Measurements from ENCODE around the gene LEKR1.
"Not testable (repeated sequence)": the region's sequence is repeated elsewhere in the genome, so short reads cannot be mapped to it uniquely, and the experiment has no call there.

Gene LEKR1

DNA sequence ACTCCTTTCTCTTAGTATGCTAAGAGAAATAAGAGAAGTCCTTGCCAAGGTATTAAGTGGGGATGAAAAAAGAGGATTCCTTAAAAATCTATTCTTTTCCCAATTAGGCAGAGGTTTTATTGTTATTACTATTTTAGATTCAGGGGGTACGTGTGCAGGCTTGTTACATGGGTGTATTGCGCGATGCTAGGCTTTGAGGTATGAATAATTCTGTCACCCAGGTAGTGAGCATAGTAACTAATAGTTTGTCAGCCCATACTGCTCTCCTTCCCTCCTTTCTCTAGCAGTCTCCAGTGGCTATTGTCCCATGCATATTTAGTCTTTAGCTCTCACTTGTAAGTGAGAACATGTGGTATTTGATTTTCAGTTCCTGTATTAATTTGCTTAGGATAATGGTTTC lies 83.9 kb downstream of the LEKR1 start:
- DNase-seq, result no peak

DNA sequence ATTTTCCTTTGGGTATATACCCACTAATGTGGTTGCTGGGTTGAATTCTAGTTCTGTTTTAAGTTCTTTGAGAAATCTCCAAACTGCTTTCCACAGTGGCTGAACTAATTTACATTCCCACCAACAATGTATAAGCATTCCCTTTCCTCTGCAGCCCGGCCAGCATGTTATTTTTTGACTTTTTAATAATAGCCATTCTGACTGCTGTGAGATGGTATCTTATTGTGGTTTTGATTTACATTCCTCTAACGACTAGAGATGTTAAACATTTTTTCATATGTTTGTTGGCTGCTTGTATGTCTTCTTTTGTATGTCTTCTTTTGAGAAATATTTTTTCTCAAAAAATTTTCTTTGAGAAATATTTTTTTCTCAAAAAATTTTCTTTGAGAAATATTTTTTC lies 84.7 kb downstream of the LEKR1 start:
- peak; percentile 75 for DNase-seq

DNA sequence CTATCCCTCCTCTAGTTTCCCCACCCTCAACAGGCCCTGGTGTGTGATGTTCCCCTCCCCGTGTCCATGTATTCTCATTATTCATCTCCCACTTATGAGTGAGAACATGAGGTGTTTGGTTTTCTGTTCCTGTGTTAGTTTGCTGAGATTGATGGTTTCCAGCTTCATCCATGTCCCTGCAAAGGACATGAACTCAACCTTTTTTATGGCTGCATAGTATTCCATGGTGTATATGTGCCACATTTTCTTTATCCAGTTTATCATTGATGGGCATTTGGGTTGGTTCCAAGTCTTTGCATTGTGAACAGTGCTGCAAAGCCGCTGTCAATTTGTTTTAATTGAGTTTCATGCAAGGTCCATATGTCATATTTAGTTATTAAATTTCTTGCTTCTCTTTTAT lies 88.1 kb downstream of the LEKR1 start:
- not testable (repeated sequence) for DNase-seq

DNA sequence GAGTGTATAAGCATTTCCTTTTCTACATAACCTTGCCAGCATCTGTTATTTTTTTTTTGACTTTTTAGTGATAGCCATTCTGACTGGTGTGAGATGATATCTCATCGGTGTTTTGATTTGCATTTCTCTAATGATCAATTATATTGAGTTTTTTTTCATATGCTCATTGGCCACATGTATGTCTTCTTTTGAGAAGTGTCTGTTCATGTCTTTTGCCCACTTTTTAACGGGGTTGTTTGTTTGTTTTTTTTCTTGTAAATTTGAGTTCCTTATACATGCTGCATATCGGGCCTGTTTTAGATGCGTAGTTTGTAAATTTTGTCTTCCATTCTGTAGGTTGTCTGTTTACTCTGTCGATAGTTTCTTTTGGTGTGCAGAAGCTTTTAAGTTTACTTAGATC lies 89.2 kb downstream of the LEKR1 start:
- no peak for DNase-seq

DNA sequence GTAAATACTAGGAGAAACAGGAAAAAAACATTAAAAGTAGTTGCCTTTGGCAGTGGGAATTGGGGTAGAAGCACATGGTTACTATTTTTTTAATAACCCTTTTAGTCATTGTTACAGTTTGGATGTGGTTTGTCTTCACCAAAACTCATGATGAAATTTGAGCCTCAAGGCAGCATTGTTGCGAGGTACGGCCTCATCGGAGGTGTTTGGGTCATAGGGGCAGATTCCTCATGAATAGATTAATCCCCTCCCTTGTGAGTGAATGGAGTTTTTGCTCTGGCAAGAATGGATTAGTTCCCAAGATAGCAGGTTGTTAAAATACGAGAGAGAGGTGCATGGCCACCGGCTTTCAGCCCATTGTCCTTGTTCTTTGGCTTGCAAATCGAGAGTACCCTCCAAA lies 92.6 kb downstream of the LEKR1 start:
- DNase-seq, result no peak

DNA sequence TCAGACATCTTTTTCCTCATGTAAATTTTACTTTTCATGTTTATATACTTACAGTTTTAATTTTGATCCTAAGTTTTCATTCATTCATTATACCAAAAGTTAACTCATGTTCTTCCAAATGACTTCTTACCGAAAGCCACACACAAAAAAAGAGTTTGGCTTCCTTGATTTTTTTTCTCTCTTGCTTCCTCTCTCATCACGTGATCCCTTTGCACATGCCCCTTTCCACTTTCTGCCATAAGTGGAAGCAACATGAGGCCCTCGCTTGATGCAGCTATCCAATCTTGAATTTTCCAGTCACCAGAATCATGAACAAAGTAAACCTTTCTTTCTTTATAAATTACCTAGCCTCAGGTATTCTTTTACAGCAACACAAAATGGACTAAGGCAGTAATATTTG lies 93.7 kb downstream of the LEKR1 start:
- DNase-seq, result no peak

DNA sequence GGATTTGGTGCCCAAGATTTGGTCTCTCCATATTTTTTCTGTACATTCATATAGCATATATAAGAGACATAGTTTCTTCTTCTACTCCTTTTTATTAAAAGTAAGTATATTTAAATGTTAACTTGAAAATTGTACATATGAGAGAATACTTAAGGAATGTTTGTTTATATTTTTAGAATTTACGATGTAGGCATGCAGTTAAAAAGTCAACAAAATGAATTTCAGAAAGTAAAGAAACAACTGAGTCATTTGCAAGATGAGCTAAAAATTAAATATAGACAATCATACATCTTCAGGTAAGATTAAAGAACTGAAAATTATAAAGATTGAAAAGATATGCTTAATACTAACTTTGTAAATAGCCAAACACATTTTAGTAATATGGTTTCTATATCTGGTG lies 94.2 kb downstream of the LEKR1 start:
- no peak for DNase-seq

DNA sequence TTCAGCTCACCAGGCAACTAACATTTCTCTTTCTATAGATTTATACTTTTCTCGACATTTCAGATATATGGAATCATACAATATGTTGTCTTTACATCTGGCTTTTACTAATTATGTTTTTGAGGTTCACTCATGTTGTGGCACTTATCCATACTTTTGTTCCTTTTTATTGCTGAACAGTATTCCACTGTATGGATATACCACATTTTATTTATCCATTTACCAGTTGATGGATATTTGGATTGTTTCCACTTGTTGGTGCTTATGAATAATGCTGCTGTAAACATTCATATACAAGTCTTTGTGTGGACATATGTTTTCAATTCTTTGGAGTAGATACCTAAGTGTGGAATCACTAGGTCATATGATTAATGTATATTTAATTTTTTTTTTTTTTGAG lies 97.2 kb downstream of the LEKR1 start:
- DNase-seq, result no peak

DNA sequence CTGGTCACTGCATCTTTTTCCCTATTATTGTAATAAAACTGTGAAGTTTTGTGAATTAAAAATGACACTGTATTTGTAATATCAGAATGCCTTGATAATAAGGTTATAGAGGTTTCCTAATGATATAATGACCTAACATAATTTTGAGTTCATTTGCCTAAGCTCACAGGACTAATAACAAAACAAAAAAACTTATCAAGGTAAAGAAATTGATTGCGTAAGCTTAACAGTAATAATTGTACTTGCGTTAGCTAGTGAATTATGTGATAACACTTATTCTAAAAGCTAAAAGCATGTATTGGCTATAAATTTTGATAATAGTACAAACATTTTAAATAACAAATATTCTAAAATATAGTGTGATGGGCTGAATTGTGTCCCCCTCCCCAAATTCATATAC lies 112.6 kb downstream of the LEKR1 start:
- no peak for DNase-seq

DNA sequence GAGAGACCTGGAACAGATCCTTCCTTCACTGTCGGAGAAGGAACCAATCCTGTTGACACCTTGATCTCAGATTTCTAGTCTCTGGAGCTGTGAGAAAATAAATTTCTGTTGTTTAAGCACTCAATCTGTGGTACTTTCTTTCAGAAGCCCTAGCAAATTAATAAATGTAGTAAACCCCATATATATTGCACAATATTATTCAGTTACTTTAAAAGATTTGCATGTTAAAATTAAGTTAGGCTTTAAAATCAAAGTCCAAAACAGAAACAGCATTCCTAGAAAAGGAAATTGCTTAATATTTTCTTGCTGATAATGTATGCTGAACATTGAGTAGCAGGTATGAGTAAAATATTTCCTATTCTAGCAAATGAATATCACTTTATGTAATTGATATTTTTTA lies 113.2 kb downstream of the LEKR1 start:
- DNase-seq, result no peak

DNA sequence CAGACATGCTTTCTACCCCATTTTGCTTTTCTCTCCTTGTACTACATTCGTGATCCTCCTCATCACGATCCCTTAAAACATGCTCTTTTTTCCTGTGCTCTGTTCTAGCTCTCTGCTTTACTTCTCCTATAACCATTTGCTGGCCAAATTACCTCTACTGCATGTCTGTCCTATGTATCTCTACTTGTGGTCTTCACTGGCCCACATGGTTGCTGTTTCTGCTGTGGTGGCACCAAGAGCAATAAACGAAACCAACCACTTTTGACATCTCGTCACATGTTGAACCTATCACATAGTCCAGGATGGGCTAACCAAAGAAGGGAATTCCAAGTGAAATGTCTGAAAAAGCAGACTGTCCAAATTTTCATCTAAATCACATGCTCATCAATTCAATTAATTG lies 115.2 kb downstream of the LEKR1 start:
- DNase-seq, result no peak

DNA sequence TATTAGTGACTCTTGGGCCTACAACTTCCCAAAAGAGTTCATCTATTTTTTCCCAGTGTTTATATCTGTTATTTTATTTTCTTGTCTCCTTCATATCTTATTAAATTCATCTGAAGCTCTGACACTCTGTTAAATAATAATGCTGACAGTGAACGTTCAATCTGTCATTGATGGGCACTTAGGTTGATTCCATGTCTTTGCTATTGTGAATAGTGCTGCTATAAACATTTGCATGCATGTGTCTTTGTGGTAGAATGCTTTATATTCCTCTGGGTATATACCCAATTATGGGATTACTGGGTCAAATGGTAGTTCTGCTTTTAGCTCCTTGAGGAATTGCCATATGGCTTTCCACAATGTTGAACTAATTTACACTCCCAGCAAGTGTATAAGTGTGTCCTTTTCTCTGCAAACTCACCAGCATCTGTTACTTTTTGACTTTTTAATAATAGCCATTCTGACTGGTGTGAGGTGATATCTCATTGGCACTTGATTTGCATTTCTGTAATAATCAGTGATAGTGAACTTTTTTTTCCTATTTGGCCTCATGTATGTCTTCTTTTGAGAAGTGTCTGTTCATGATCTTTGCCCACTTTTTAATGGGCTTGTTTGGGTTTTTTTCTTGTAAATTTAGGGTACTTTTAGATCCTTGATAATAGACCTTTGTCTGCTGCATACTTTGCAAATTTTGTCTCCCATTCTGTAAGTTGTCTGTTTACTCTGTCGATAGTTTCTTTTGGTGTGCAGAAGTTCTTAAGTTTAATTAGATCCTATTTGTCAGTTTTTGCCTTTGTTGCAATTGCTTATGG lies 122.5 kb downstream of the LEKR1 start:
- DNase-seq, result no peak

DNA sequence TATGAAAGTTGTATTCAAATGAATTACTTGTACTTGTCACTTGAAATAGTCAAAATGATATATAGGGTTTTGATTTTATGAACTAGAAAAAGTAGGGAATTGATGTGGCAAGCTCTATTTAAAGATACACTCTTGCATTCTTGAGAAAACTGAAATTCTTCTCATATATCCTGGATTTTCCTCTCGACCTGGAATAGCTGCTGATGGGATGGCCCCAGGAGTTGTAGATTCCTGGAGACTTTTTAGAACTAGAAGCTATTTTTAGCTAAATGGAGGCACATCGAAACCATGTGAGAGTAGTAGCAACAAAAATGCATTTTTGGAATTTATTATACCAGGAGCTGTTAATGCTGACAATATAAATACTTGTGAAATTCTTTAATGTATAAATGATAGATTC lies 125.9 kb downstream of the LEKR1 start:
- DNase-seq, result peak; percentile 52

DNA sequence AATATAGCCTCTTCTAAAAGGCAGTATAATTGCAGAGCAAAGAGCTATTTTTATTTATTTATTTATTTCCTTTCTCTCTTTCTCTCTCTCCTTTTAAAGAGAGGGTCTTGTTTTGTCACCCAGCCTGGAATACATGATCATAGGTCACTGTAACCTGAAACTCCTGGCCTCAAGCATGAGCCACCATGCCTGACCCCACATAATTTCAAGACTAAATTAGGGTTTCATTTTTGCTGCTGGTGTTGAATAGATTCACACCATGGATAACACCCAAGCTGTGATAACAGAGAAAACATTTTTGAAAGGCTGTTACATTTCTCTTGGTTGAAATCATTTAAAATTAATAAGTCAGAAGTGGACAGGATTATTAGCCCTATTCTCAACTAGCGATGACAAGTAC lies 131.6 kb downstream of the LEKR1 start:
- no peak for DNase-seq

DNA sequence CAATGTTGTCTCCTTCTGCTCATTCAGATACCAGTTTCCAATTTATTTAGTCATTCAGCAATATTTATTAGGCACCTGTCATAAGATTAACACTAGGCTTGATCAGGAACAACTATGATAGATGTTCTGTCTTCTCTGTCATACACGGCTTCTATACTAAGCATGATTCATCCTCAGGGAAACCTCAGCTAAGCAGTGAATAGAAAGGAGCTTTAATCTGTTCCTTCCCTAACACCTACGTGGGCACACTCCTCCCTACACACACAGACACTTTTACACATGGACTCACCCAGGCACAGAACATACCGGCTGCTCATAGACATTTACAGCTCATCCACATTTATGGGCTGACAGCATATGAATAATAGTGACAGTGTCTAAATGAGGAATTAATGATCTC lies 136.9 kb downstream of the LEKR1 start:
- DNase-seq, result no peak

DNA sequence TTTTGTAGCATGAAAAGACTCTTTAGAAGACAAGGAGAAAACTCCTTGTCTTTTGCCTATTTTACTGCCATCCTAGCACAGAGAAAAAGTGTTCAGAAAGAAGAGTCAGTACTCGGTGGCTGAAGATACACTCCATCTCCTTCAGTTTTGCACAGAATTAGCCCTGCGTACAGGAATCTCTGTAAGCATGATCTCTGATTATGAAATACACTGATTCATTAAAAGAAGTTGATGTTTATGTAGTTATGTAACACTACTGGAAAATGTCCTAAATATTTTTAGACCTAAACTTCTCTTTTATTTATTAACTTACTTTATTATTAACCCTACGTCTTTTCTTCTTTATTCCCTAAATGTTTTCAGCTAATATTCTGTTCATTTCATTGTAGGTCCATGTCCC lies 138.4 kb downstream of the LEKR1 start:
- DNase-seq, result no peak

DNA sequence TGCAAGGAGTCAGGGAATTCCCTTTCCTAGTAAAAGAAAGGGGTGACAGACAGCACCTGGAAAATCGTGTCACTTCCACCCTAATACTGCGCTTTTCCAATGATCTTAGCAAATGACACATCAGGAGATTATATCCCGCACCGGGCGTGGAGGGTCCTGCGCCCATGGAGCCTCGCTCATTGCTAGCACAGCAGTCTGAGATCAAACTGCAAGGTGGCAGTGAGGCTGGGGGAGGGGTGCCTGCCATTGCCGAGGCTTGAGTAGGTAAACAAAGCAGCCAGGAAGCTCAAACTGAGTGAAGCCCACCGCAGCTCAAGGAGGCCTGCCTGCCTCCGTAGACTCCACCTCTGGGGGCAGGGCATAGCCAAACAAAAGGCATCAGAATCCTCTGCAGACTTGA lies 140.2 kb downstream of the LEKR1 start:
- not testable (repeated sequence) for DNase-seq

DNA sequence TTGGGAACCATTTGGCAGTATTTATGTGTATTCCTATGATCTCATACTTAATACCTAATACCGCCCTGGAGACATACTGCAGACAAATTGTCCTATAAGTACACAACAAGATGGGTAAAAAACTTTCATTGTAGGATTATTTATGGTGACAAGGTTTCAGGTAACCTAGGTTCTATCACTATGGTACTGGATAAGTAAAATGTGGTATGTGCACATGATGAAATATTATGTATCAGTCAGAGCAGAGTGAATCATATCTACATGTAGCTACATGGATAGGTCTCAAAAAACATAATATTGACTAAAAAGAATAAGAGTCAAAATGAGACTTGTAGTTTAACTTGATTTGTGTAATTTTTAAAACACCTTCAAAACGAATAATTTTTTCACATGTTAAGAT lies 147.8 kb downstream of the LEKR1 start:
- no peak for DNase-seq

DNA sequence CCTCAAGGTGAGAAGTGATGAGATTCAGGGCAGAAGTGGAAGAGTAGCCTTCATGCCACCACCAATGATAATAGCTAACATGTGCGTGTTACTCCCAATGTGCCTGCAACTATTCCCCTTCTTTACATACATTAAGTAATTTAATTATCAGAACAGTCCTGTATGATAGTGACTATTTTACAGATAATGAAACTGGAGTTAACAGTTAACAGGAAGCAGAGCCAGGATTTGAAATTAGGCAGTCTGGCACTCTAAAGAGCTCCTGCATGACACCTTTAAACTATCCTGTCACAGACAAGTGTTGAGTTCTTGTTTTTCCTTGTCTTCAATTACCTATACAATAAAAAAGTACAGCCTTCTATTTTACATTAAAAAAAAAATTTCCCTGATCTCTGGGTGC lies 148.8 kb downstream of the LEKR1 start:
- no peak for DNase-seq

DNA sequence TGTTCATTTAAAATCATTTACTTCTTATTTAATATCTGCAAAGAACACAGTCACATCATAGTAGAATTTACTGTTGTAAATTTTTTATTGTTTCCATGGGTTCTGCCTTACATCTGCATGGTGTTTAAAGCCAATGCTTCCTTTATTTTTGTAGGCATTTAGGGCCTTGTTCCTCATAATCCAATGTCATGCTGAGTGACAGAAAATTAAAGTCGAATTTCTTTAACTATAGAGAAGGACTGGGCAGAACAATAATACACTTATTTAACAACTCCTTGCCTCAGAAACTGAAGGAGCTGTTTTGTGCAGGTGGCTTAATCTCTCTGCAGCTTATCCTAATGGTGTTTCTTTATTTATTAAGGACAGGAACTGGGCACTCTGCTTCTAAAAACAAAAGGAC lies 149.6 kb downstream of the LEKR1 start:
- no peak for DNase-seq

DNA sequence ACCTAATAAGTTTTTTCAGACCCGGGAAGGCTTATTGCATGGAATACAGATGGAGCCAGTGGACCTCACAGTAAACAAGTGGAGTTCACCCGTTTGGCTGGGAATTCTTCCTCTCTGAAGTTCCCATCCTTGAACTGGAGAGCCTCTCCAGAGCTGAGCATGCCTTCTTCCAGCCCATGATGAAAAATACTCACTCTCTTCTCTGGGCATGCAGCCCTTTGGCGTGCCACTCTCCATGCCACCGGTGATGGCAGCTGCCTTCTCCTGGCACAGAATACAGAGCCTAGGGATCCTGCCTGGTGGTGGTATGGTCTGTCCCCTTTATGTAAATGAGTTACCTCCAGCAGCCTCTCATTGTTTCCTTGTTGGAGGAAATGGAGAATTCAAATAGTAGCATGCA lies 150.8 kb downstream of the LEKR1 start:
- no peak for DNase-seq

DNA sequence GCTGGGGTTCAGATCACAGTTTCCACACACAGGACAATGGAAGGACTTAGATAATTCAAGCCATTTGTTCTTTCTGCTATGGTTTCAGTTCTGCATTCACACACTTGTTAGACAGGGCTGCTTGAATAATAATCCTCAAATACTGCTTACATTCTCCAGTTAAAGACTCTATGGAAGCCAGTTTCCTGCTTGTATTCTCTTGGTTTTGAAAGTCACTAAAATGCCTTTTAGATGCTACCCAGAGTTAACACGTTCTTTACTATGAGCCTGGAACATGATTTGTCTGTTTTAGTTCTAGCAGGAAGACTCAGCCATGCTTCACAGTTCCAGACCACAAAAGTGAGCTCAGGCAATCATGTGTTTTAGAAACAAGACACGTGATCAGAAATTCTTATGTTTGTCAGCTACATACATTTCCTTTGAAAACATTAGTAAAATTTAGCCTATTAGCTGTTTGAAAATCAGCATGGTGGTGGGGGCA lies 152.4 kb downstream of the LEKR1 start:
- DNase-seq, result peak; percentile 10

DNA sequence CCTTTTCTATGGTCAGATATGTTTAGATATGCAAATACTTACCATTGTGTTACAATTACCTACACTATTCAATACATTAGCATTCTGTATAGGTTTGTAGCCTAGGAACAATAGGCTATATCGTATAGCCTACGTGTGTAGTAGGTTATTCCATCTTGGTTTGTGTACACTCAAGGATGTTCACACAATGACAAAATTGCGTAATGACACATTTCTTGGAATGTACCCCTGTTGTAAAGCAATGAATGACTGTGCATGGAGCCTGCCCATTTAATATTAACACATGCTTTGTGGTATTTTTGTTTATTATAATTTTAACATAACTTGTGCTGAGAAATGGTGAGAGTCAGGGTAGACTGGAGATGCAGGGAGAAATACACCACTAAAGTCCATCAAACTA lies 154.9 kb downstream of the LEKR1 start:
- DNase-seq, result no peak

DNA sequence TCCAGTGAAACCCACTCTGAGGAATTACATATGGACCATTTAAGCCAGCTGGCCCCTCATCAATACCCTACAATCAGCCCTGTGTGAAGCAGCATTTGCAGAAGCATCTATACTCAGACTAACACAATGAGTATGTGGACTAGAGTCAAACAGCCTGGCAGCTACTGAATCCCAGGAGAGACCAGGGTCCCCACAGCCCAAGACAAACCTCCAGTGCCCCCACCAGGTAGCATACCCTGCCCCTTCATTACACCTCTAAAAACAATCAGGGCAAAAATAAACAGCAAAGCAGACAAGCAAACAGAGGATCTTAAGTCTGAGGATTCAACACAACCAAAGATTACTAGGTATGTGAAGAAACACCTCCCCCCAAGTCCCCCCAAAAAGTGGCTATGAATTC lies 157.4 kb downstream of the LEKR1 start:
- DNase-seq, result no peak

DNA sequence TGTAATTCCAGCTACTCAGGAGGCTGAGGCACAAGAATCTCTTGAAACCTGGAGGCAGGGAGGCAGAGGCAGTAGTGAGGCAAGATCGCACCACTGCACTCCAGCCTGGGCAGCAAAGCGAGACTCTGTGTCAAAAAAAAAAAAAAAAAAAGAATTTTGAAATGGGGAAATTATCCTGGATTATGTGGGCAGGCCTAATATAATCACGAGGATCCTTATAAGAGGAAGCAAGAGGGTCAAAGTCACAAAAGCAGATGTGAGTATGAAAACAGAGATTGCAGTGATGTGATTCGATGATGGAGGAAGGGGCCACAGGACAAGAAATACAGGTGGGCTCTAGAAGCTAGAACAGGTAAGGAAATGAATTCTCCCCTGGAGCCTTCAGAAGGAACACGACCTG lies 159.6 kb downstream of the LEKR1 start:
- DNase-seq, result no peak

Measured in fibroblast of skin of scalp (primary cell).